CD4-positive, alpha-beta memory T cell (primary cell): ENCODE measurements around the gene RASSF5. TPM values are rescaled to one million over a fixed set of nuclear protein-coding genes. Genes with fewer than 3 reads are reported as not detected.

Experiments used
- CTCF ChIA-PET: fragments of 350-600 bp; sonication (Branson Sonifier 250); formaldehyde crosslinking; loops from one replicate; lab custom pipeline; 2021; ENCODE audit warnings: inconsistent platforms; ENCODE audit not compliant: partially characterized antibody; lab: Charles Lee
- POLR2A ChIA-PET: fragments of 350-600 bp; sonication (Branson Sonifier 250); formaldehyde crosslinking; loops from one replicate; lab custom pipeline; 2021; ENCODE audit not compliant: partially characterized antibody; lab: Charles Lee
- DNase-seq, 5 donors: peaks; one replicate each; pipeline versions ENCODE4 v3.0.0 to v3.0.0-alpha.2; 2020 to 2022; ENCODE audit warnings: mixed read lengths in 1 of 5
- H3K27ac ChIP-seq: one replicate; pipeline ENCODE4 v1.7.0; 2013; ENCODE audit warnings: low read depth, low read length
- H3K27me3 ChIP-seq: 2 replicates; pipeline ENCODE4 v1.7.0; 2013; ENCODE audit warnings: mild to moderate bottlenecking, low read length, moderate library complexity; ENCODE audit not compliant: insufficient read depth
- H3K36me3 ChIP-seq: 2 replicates; pipeline ENCODE4 v1.7.0; 2013; ENCODE audit warnings: mild to moderate bottlenecking, low read length, moderate library complexity; ENCODE audit not compliant: insufficient read depth
- H3K4me1 ChIP-seq: 2 replicates; pipeline ENCODE4 v1.7.0; 2013; ENCODE audit warnings: mild to moderate bottlenecking, low read length, moderate library complexity; ENCODE audit not compliant: insufficient read depth
- H3K4me3 ChIP-seq, 2 donors: one replicate each; pipeline ENCODE4 v1.7.0; 2013; ENCODE audit warnings: low read length in 2 of 2, mild to moderate bottlenecking in 1 of 2
- H3K9me3 ChIP-seq, 2 donors: one replicate each; pipeline ENCODE4 v1.7.0; 2013; ENCODE audit warnings: low read length in 2 of 2, control low read depth in 1 of 2; ENCODE audit not compliant: control insufficient read depth in 1 of 2
- H3K27ac Mint-ChIP-seq, 7 donors: one replicate each; pipeline ENCODE4 v1.8.0; 2020 to 2021; ENCODE audit warnings: mixed read lengths in 7 of 7, mild to moderate bottlenecking in 6 of 7, inconsistent platforms in 3 of 7, moderate library complexity in 3 of 7
- H3K27me3 Mint-ChIP-seq, 2 donors: one replicate each; pipeline ENCODE4 v1.8.0; 2020 to 2021; ENCODE audit warnings: mixed read lengths in 2 of 2
- H3K36me3 Mint-ChIP-seq, 2 donors: one replicate each; pipeline ENCODE4 v1.8.0; 2020 to 2021; ENCODE audit warnings: mixed read lengths in 2 of 2, inconsistent platforms in 1 of 2, mild to moderate bottlenecking in 1 of 2
- H3K4me1 Mint-ChIP-seq, 4 donors: one replicate each; pipeline ENCODE4 v1.8.0; 2020 to 2021; ENCODE audit warnings: mixed read lengths in 4 of 4, mild to moderate bottlenecking in 1 of 4
- H3K4me3 Mint-ChIP-seq, 8 donors: one replicate each; pipeline ENCODE4 v1.8.0; 2020 to 2021; ENCODE audit warnings: mixed read lengths in 8 of 8, mild to moderate bottlenecking in 7 of 8, moderate library complexity in 6 of 8, inconsistent platforms in 3 of 8
- H3K9me3 Mint-ChIP-seq, 8 donors: one replicate each; pipeline ENCODE4 v1.8.0; 2020 to 2021; ENCODE audit warnings: mixed read lengths in 8 of 8, mild to moderate bottlenecking in 5 of 8, inconsistent platforms in 3 of 8, moderate library complexity in 1 of 8
- intact Hi-C: fragments of 100-400 bp; cut with micrococcal nuclease; formaldehyde crosslinking; loops from one replicate; pipeline ENCODE4 v1.15.1; 2023
- polyA plus RNA-seq, 2 donors: library from polyadenylated mRNA; unstranded; fragments of 300-500 nt; fragmentation: Illumina TruSeq; gene quantifications; one replicate each; pipeline ENCODE4 v1.2.3, GENCODE V29; 2021
- total RNA-seq, 2 experiments: library from RNA; stranded (reverse); gene quantifications; one replicate each; pipeline ENCODE4 v1.2.3, GENCODE V29; 2021

Gene RASSF5
- total and polyA plus RNA-seq, 4 experiments from 2014 or later, result 186 to 298 (median 220) TPM

- POLR2A ChIA-PET, result no interaction called here
- H3K36me3 ChIP-seq, result peaks cover 68% of the 10 kb centered on the region
- H3K4me3 Mint-ChIP-seq, result no peak overlapping the region
Observed at GRCh38 chr1:206595581-206596318, 88.4 kb downstream of the RASSF5 start.

GRCh38 chr1:206596319-206596666 lies 89.0 kb downstream of the RASSF5 start:
- Mint-ChIP-seq H3K9me3 (no peaks in the 10 kb centered on the region), H3K27me3 (no peaks in the 10 kb centered on the region), H3K4me1 (peaks cover 0 to 13% (median 4%) of the 10 kb centered on the region in 4 donors), H3K27ac (peak overlapping the region in 3 of 7 donors; percentile 13 to 34 (median 31)), H3K4me3 (no peak overlapping the region), H3K36me3 (peaks cover 59 to 74% of the 10 kb centered on the region in 2 donors)
- intact Hi-C loops, result no loop called here
- DNase-seq, result no peak
- H3K36me3 ChIP-seq, result peaks cover 72% of the 10 kb centered on the region
- CTCF ChIA-PET, result interaction anchor here (0.8 kb wide), 1 partner anchor 51 kb away, joined by 3 read pairs; no protein-coding TSS in a partner anchor
- H3K27me3 ChIP-seq, result no peaks in the 10 kb centered on the region
- H3K4me1 ChIP-seq, result peaks cover 2% of the 10 kb centered on the region
- no peak overlapping the region for H3K27ac ChIP-seq
- H3K9me3 ChIP-seq, result no peaks in the 10 kb centered on the region
- POLR2A ChIA-PET, result no interaction called here
- no peak overlapping the region for H3K4me3 ChIP-seq

More at GRCh38 chr1:206595581-206596318, 88.4 kb downstream of the RASSF5 start:
- peak overlapping the region in 5 of 7 donors; percentile 6 to 55 (median 31) for H3K27ac Mint-ChIP-seq
- intact Hi-C loops, result no loop called here
- H3K9me3 Mint-ChIP-seq, result no peaks in the 10 kb centered on the region
- Histone ChIP-seq H3K27ac (no peak overlapping the region), H3K9me3 (no peaks in the 10 kb centered on the region), H3K27me3 (no peaks in the 10 kb centered on the region), H3K4me3 (no peak overlapping the region), H3K4me1 (peaks cover 7% of the 10 kb centered on the region)
- H3K27me3 Mint-ChIP-seq, result no peaks in the 10 kb centered on the region
- CTCF ChIA-PET, result interaction anchor here (2.3 kb wide), 1 partner anchor 44 kb away, joined by 6 read pairs; no protein-coding TSS in a partner anchor
- DNase-seq, result no peak
- H3K36me3 Mint-ChIP-seq, result peaks cover 56 to 74% of the 10 kb centered on the region in 2 donors
- peaks cover 5 to 18% (median 8%) of the 10 kb centered on the region in 4 donors for H3K4me1 Mint-ChIP-seq

- Mint-ChIP-seq H3K9me3 (no peaks in the 10 kb centered on the region), H3K27me3 (no peaks in the 10 kb centered on the region), H3K27ac (no peak overlapping the region), H3K4me1 (no peaks in the 10 kb centered on the region), H3K36me3 (peaks cover 48 to 77% of the 10 kb centered on the region in 2 donors), H3K4me3 (no peak overlapping the region)
- ChIA-PET POLR2A (no interaction called here), CTCF (interaction anchor here (1.1 to 3.6 kb wide), 6 partner anchors 8 to 63 kb away, joined by 3 to 13 read pairs (median 5); partner anchors contain the start of gene EIF2D)
- no peaks in the 10 kb centered on the region for H3K27me3 ChIP-seq
- H3K9me3 ChIP-seq, result no peaks in the 10 kb centered on the region
- DNase-seq, result no peak
- H3K4me3 ChIP-seq, result no peak overlapping the region
- intact Hi-C loops, result no loop called here
- no peaks in the 10 kb centered on the region for H3K4me1 ChIP-seq
- peaks cover 74% of the 10 kb centered on the region for H3K36me3 ChIP-seq
- no peak overlapping the region for H3K27ac ChIP-seq
Observed at GRCh38 chr1:206600527-206600926, 93.2 kb downstream of the RASSF5 start.

GRCh38 chr1:206604861-206605260 lies 97.5 kb downstream of the RASSF5 start:
- Mint-ChIP-seq H3K9me3 (no peaks in the 10 kb centered on the region), H3K27ac (no peak overlapping the region), H3K36me3 (peaks cover 51 to 80% of the 10 kb centered on the region in 2 donors), H3K4me1 (peaks cover 3 to 13% (median 7%) of the 10 kb centered on the region in 4 donors), H3K4me3 (no peak overlapping the region), H3K27me3 (no peaks in the 10 kb centered on the region)
- DNase-seq, result no peak
- CTCF ChIA-PET, result interaction anchor here (1.0 to 1.1 kb wide), 2 partner anchors 60 kb away, joined by 3 to 4 read pairs; no protein-coding TSS in a partner anchor
- Histone ChIP-seq H3K36me3 (peaks cover 67% of the 10 kb centered on the region), H3K4me3 (no peak overlapping the region), H3K27me3 (no peaks in the 10 kb centered on the region), H3K27ac (no peak overlapping the region), H3K4me1 (no peaks in the 10 kb centered on the region), H3K9me3 (no peaks in the 10 kb centered on the region)
- intact Hi-C loops, result no loop called here
- POLR2A ChIA-PET, result no interaction called here

- Mint-ChIP-seq H3K9me3 (no peaks in the 10 kb centered on the region), H3K4me3 (no peak overlapping the region), H3K36me3 (peaks cover 51 to 78% of the 10 kb centered on the region in 2 donors), H3K4me1 (peaks cover 11 to 26% (median 18%) of the 10 kb centered on the region in 4 donors), H3K27me3 (no peaks in the 10 kb centered on the region), H3K27ac (no peak overlapping the region)
- Histone ChIP-seq H3K27me3 (no peaks in the 10 kb centered on the region), H3K4me1 (peaks cover 11% of the 10 kb centered on the region), H3K4me3 (no peak overlapping the region), H3K27ac (no peak overlapping the region), H3K36me3 (peaks cover 54% of the 10 kb centered on the region), H3K9me3 (no peaks in the 10 kb centered on the region)
- peak in 2 of 5 donors; percentile 11 to 21 for DNase-seq
- intact Hi-C loops, result no loop called here
- ChIA-PET POLR2A (no interaction called here), CTCF (interaction anchor here (0.8 to 3.1 kb wide), 9 partner anchors 15 to 375 kb away, joined by 3 to 15 read pairs (median 3); partner anchors contain the start of gene IKBKE)
Observed at GRCh38 chr1:206606867-206607266, 99.5 kb downstream of the RASSF5 start.

- Mint-ChIP-seq H3K27ac (peak overlapping the region in 2 of 7 donors; percentile 2 to 78), H3K36me3 (peaks cover 40 to 67% of the 10 kb centered on the region in 2 donors), H3K4me1 (peaks cover 12 to 34% (median 21%) of the 10 kb centered on the region in 4 donors), H3K27me3 (no peaks in the 10 kb centered on the region), H3K9me3 (no peaks in the 10 kb centered on the region), H3K4me3 (no peak overlapping the region)
- Histone ChIP-seq H3K27me3 (no peaks in the 10 kb centered on the region), H3K4me1 (peaks cover 12% of the 10 kb centered on the region), H3K9me3 (no peaks in the 10 kb centered on the region), H3K36me3 (peaks cover 40% of the 10 kb centered on the region), H3K4me3 (no peak overlapping the region), H3K27ac (no peak overlapping the region)
- POLR2A ChIA-PET, result no interaction called here
- CTCF ChIA-PET, result interaction anchor here (0.6 to 3.1 kb wide), 9 partner anchors 8 to 373 kb away, joined by 3 to 16 read pairs (median 4); partner anchors contain the start of gene IKBKE
- intact Hi-C loops, result loop anchor here (1.0 kb wide), 1 partner anchor 56 kb away; no protein-coding TSS in a partner anchor
- peak; percentile 52 to 60 (median 59) for DNase-seq
Observed at GRCh38 chr1:206608108-206608698, 100.9 kb downstream of the RASSF5 start.
